Smooth muscle cell (in vitro differentiated cells): ENCODE measurements around the gene BAD. TPM values are rescaled to one million over a fixed set of nuclear protein-coding genes. Genes with fewer than 3 reads are reported as not detected.

Experiments used
- DNase-seq: peaks from one replicate; lab custom pipeline; 2025; ENCODE audit not compliant: unreplicated experiment; lab: John Stamatoyannopoulos, UW
- H2AFZ ChIP-seq: fragments of 200-600 bp; sonication (generic); 2 replicates; pipeline ENCODE4 v1.6.0; 2016; ENCODE audit warnings: antibody characterized with exemption, low read depth, mild to moderate bottlenecking
- H3F3A ChIP-seq: fragments of 200-600 bp; sonication (generic); 2 replicates; pipeline ENCODE4 v1.6.0; 2017; ENCODE audit warnings: antibody characterized with exemption, low read depth
- H3K27ac ChIP-seq: fragments of 200-600 bp; sonication (generic); 2 replicates; pipeline ENCODE4 v1.5.1; 2016; ENCODE audit warnings: low read depth, mild to moderate bottlenecking
- H3K27me3 ChIP-seq: fragments of 200-600 bp; sonication (generic); 2 replicates; pipeline ENCODE4 v1.6.1; 2016; ENCODE audit warnings: low read depth, mild to moderate bottlenecking
- H3K36me3 ChIP-seq: fragments of 200-600 bp; sonication (generic); 2 replicates; pipeline ENCODE4 v1.5.1; 2016; ENCODE audit warnings: low read depth
- H3K4me1 ChIP-seq: fragments of 200-600 bp; sonication (generic); 2 replicates; pipeline ENCODE4 v1.5.1; 2016; ENCODE audit warnings: low read depth
- H3K4me2 ChIP-seq: fragments of 200-600 bp; sonication (generic); 2 replicates; pipeline ENCODE4 v1.6.0; 2016; ENCODE audit warnings: mild to moderate bottlenecking
- H3K4me3 ChIP-seq: fragments of 200-600 bp; sonication (generic); 2 replicates; pipeline ENCODE4 v1.5.1; 2016; ENCODE audit warnings: mild to moderate bottlenecking
- H3K79me2 ChIP-seq: fragments of 200-600 bp; sonication (generic); 2 replicates; pipeline ENCODE4 v1.6.0; 2016; ENCODE audit warnings: low read depth, mild to moderate bottlenecking
- H3K9ac ChIP-seq: fragments of 200-600 bp; sonication (generic); 2 replicates; pipeline ENCODE4 v1.6.0; 2016; ENCODE audit warnings: low read depth
- H3K9me3 ChIP-seq: fragments of 200-600 bp; sonication (generic); replicated peaks from 2 replicates; pipeline ENCODE4 v1.5.1; 2016; ENCODE audit warnings: low read depth
- H4K20me1 ChIP-seq: fragments of 200-600 bp; sonication (generic); 2 replicates; pipeline ENCODE4 v1.6.0; 2016; ENCODE audit warnings: low read depth
- CTCF ChIP-seq: fragments of 200-600 bp; sonication (generic); IDR thresholded peaks from 2 replicates; pipeline ENCODE4 v1.5.1; 2017; ENCODE audit warnings: borderline replicate concordance, mild to moderate bottlenecking, antibody characterized with exemption; ENCODE audit not compliant: insufficient read depth, poor library complexity, severe bottlenecking
- WGBS: methylation state at CpG from one replicate; pipeline ENCODE4 v1.1.7; 2016; ENCODE audit warnings: low lambda C conversion rate; 5-methylcytosine and 5-hydroxymethylcytosine counted together
- polyA plus RNA-seq: library from polyadenylated mRNA; unstranded; fragments of >200 nt; fragmentation: Nextera tagmentation; extraction: Ambion mirVana; gene quantifications from 2 replicates; pipeline ENCODE4 v1.2.1, GENCODE V29; 2016
- total RNA-seq: library from RNA; depleted of rRNA; stranded (reverse); fragments of >200 nt; gene quantifications from 2 replicates; pipeline ENCODE4 v1.2.3, GENCODE V29; 2014

Gene BAD
- total and polyA plus RNA-seq, 2 experiments from 2014 or later: 65.8 to 117 TPM

GRCh38 chr11:64305691-64306562 is 21.5 kb upstream of the BAD start:
- H3F3A ChIP-seq: no peaks in the 10 kb centered on the region
- H3K27ac ChIP-seq: no peak overlapping the region
- H2AFZ ChIP-seq: peak overlapping the region; percentile 62
- peaks cover under 1% of the 10 kb centered on the region for H3K27me3 ChIP-seq
- peaks cover 30% of the 10 kb centered on the region for H3K79me2 ChIP-seq
- H3K9ac ChIP-seq: peak overlapping the region; percentile 60
- H3K4me1 ChIP-seq: peaks cover 6% of the 10 kb centered on the region
- no peaks in the 10 kb centered on the region for H3K9me3 ChIP-seq
- TF ChIP-seq CTCF: peak; percentile 31
- peak overlapping the region; percentile 99 for H3K4me2 ChIP-seq
- H3K36me3 ChIP-seq: no peaks in the 10 kb centered on the region
- no peak for DNase-seq
- H4K20me1 ChIP-seq: peaks cover 7% of the 10 kb centered on the region
- H3K4me3 ChIP-seq: peak overlapping the region; percentile 82
- WGBS: 1% methylated on average over 57 of the region's 71 CpGs

GRCh38 chr11:64305075-64305690 is 20.7 kb upstream of the BAD start, which contains the start of gene ESRRA:
Gene ESRRA (plus strand): TSS chr11:64305524. CDS start chr11:64307180, 1,656 bp downstream.
- Histone ChIP-seq H3K79me2 (peaks cover 27% of the 10 kb centered on the region), H3K9ac (peak within 1 kb of the TSS; percentile 60), H3F3A (no peaks in the 10 kb centered on the region), H3K4me2 (peak within 1 kb of the TSS; percentile 99), H2AFZ (peak within 1 kb of the TSS; percentile 62), H3K36me3 (no peaks in the 10 kb centered on the region), H3K9me3 (no peaks in the 10 kb centered on the region), H4K20me1 (peaks cover 7% of the 10 kb centered on the region), H3K27me3 (peaks cover 7% of the 10 kb centered on the region), H3K4me3 (peak within 1 kb of the TSS; percentile 82), H3K27ac (peak within 1 kb of the TSS; percentile 83), H3K4me1 (peaks cover 10% of the 10 kb centered on the region)
- peak; percentile 98 for DNase-seq
- TF ChIP-seq CTCF: no peak
- WGBS: under 1% methylated on average over 29 of the region's 81 CpGs

- 2% methylated on average over 46 of the region's 46 CpGs for WGBS
- H3K79me2 ChIP-seq: peaks cover 27% of the 10 kb centered on the region
These were observed 20.0 kb upstream of the BAD start for GRCh38 chr11:64304316-64305072.

More at GRCh38 chr11:64304316-64305072, 20.0 kb upstream of the BAD start:
- Histone ChIP-seq H3K36me3 (no peaks in the 10 kb centered on the region), H3F3A (no peaks in the 10 kb centered on the region), H3K4me2 (peak overlapping the region; percentile 79), H2AFZ (no peak overlapping the region), H3K27me3 (peaks cover 14% of the 10 kb centered on the region), H3K9me3 (no peaks in the 10 kb centered on the region), H3K4me3 (peak overlapping the region; percentile 49), H3K27ac (peak overlapping the region; percentile 83), H3K9ac (peak overlapping the region; percentile 55), H4K20me1 (peaks cover 7% of the 10 kb centered on the region), H3K4me1 (peaks cover 15% of the 10 kb centered on the region)
- peak; percentile 88 for TF ChIP-seq CTCF
- peak; percentile 84 for DNase-seq
